HG02852 (cell line): Measurements from ENCODE around the gene FTO.

Experiments used
- ATAC-seq: cut with Tn5 transposase; IDR thresholded peaks from one replicate; pipeline ENCODE4 v1.9.1; 2021; ENCODE audit warnings: mild to moderate bottlenecking, moderate library complexity; ENCODE audit not compliant: unreplicated experiment

Gene FTO

DNA sequence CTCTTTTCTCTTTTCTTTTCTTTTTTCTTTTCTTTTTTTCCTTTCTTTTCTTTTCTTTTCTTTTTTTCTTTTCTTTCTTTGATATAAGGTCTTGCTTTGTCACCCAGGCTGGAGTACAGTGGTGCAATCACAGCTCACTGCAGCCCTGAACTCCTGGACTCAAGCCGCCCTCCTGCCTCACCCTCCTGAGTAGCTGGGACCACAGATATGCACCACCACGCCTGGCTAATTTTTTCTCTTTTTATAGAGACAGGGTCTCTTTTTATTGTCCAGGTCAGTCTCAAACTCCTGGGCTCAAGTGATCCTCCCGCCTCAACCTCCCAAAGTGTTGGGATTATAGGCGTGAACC lies 436.8 kb downstream of the FTO start:
- no peak for ATAC-seq

DNA sequence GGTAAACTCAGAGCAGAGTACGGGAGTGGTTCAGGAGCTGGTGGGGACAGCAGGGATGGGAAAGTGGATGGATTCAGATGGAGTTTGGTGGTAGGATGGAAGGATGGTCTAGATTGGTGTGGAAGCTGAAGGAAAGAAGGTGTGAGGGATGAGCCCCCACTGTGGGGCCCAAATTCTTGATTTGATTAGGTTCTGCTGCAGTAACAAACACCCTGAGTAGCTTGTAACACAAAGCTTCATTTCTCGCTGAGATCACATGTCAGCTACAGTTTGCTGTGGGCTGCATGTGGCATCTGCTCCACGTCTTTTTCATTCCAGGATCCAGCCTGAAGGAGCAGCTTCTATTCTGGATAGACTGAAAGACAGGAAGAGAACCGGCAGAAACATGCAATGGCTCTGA lies 438.8 kb downstream of the FTO start:
- ATAC-seq: no peak

DNA sequence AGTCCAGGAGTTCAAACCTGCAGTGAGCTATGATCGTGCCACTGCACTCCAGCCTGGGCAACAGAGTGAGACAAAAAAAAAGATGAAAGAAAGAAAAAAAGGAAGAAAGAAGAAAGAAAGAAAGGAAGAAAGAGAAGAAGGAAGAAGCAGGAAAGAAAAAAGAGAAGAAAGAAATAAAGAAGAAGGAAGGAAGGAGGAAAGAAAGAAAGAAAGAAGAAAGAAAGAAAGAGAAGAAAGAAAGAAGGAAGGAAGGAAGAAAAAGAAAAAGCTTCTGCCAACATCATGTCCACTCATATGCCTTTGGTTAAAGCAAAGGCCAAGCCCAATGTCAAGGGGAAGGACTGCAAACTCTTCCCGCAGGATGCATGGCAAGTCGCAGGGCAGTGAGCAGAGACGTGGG lies 439.5 kb downstream of the FTO start:
- no peak for ATAC-seq

DNA sequence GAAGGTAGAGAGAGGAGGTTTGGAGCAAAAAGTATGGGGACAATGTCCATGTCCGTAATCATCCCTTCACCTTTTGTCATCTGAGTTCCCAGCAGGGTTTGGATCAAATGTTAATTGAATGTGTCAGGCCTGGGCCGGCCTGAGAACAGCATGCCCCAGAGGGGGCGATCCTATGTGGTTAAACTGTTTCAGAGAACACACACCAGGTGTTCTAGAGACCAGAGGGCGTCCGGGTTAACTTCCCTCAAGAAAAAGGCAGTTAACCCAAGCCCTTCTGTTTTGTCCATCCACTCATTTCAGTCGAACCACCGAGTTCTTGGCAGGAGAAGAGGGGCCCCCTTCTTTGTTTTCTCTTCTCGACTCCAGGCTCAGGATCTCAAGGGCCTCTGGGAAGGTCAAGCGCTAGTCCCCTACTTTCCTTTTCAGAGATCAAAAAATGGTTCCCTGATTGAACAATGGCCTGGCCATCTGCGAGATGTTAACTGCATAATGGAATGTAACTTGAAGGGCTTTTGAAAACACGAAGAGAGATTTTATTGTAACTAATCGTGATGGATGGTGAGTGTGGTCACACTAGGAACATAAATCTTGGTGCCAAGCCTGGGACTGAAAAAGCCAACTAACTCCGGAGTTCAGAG lies 440.1 kb downstream of the FTO start:
- ATAC-seq: no peak

- ATAC-seq: no peak
Measured at GRCh38 chr16:54144572-54144947, 440.6 kb downstream of the FTO start.

- ATAC-seq: no peak
Measured at GRCh38 chr16:54145881-54146280, 441.9 kb downstream of the FTO start.

- ATAC-seq: no peak
Measured at GRCh38 chr16:54148974-54149373, 445.0 kb downstream of the FTO start.

- ATAC-seq: no peak
Measured at GRCh38 chr16:54150861-54151260, 446.9 kb downstream of the FTO start.

DNA sequence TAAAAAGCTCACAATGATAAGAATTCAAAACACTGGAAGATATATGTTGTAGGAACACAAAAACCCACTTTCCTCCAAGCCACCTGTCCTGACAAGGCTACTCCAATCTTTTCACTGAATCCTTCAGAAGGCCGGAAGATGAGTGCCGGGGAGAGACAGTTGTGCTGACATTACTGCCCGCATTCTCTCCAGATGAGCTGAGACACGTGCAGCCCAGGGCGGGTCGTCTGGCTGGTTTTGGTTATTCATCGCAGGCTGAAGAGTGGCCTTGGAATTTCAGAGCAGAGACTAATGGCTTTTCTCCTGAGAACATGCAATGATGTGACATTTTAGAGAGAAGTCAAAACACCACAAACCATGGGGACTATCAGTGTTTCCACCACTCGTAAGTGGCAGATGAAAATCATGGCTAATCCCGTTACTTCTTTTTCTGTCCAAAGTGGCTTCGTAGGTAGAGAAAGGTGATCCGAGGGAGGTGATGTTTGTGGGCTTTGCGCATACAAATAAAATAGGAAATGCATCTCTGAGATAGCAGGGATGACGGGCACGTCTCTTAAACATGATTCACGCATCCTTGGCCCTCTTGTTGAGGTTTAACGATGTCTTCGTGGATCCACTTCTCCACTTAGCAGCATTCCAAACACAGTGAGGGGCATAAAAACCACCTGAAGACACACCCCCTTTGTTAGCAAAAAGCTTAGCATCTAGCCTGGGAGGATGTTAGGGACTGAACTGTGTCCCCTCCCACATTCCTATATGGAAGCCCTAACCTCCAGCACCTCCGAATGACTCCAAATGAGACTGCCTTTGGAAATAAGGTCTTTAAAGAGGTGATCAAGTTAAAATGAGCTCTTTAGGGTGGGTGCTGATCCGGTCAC lies 448.6 kb downstream of the FTO start:
- no peak for ATAC-seq

DNA sequence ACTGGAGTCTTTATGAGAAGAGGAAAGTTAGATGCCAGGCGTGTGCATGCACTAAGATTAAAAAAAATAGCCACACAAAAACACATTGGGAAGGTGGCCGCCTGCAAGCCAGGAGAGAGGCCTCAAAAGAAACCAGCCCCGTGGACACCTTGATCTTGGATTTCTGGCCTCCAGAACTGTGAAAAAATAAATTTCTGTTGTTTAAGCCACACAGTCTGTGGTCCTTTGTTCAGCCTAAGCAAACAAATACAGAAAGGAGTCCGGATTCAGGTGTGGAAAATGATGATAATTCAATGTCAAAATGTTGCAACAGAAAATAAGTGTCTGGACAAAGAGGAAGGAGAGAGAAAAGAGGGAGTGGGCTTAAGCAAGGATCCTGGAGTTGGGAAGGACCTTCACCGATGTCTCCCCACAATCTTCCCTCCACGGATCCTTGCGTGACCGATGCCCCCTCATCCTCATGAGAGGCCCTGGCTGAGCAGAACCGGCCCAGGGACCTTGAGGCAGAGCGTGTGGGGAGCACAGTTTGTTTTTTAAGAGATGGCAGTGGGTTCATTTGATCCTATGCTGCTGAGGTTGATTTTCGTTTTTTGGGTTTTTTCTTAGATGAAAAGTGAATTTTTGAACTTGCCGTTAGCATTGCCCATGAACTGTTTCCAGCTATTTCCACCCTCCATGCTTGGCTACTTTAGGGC lies 449.4 kb downstream of the FTO start:
- no peak for ATAC-seq

DNA sequence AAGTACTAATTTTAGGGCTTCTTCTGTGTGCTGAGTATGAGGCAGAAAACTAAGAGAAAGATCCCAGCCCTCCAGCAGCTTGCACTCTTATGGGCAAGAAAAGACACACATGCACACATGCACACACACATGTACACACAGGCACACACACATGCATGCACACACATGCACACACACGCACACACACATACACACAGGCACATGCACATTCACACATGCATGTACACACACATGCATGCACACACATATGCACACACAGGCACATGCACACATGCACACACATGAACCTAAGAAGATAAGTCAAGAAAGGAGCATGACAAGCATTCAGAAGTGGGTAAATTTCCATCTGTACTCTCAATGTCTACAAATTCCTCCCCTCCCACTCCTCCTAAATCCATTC lies 452.4 kb downstream of the FTO start:
- no peak for ATAC-seq

- no peak for ATAC-seq
Measured at GRCh38 chr16:54158986-54159385, 455.0 kb downstream of the FTO start.

GRCh38 chr16:54159490-54160080 lies 455.6 kb downstream of the FTO start:
- no peak for ATAC-seq

- ATAC-seq: no peak
Measured at GRCh38 chr16:54160252-54160860, 456.4 kb downstream of the FTO start.

DNA sequence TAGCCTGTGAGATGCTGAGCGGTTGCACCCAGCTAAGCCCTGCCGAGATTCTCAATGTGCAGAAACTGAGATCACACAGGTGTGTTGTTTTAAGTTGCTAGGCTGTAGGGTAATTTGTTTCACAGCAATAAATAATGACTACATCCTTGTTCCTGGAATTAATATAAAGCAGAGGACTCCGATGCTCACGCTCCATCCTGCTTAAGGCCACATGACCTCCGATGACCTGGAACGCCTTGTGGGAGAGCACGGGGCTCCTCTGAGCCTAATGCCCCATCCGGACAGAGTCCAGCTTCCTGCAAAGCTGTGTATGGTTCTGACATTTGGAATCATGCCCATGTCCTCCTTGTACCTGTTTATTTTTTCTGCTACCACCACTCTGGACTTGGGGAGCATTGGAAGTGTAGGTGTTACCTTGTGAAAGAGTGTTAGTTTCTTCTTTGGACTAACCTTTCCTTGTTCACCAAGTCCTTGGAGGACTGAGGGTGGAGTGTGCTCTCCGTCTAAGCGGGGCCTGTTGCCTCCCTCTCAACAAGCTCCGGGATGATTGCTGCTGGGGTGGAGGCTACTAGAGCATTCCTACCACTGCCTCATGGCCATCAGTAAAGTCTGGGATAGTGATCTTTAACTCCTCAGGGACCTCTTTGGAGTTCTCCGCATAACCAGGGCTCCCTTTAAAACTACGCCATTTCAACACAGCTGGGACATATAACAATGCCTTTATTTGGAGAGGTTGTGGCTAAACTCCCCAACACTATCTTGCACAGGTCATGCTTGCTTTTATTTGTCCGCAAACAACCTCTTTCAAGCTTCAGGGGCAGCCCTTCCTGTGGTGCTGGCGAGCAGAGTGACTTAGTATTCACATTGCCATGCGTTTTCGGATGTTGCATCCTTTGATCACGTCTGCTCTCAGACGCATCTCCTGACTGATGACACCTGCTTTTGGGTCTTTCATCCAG lies 457.3 kb downstream of the FTO start:
- no peak for ATAC-seq

- no peak for ATAC-seq
Measured at GRCh38 chr16:54163197-54163843, 459.4 kb downstream of the FTO start.

- no peak for ATAC-seq
Measured at GRCh38 chr16:54164789-54165173, 460.8 kb downstream of the FTO start.

- ATAC-seq: no peak
Measured at GRCh38 chr16:54165174-54165911, 461.4 kb downstream of the FTO start.
